ENCODE results near the gene IFFO2. TPM values are rescaled to one million over a fixed set of nuclear protein-coding genes. Genes with fewer than 3 reads are reported as not detected.

Gene IFFO2
- total and polyA plus RNA-seq, 2 of the 8 experiments (the other 6 are each of a cell fraction or from before 2014, with no cell fraction given): 6.6 to 10.4 TPM

DNA sequence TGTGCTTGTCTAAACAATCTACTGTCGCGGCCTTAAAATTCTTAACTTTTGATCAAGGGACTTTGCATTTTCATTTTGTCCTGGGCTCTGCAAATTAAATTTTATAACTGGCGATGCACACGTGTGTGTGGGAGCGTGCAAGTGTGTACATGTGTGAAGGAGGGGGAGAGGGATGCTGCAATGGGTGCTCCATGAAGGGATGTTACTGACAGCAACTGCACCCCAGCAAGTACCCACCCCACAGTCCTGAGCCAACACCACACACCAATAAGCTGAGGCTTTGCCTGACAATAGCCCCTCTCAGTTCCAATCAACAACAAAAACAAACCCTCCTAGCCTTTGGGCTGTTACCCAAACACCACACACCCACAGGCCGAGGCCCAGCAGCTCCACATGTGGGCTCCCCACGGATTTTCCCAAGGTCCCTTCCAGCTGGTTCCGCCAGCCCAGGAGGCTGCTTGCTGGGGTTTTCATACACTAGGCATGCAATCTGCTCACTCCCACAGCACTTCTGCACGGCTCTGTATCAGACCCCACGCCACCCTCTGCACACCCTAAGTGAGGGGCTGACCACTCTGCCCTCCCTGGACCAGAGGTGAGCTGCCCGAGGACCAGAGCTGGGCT is 32.8 kb upstream of the IFFO2 start:
- Histone ChIP-seq H3K9me3 (ENCODE audit: insufficient read depth in 2 of 2, low read depth in 1 of 2, low read length in 1 of 2) (no peaks in the 10 kb centered on the region), H3K18ac (ENCODE audit: extremely low read depth, low read length) (0 out of 2 replicates have a peak overlapping the region, but pooled peaks have one; percentile 20), H4K20me1 (replicated peaks in 1 of 2; ENCODE audit: control insufficient read depth in 1 of 2, insufficient read depth in 2 of 2, low read length in 2 of 2) (no peaks in the 10 kb centered on the region), H2BK15ac (ENCODE audit: low read length) (no peak overlapping the region), H3K23me2 (ENCODE audit: low read depth, low read length) (no peaks in the 10 kb centered on the region; the same call in 1 of the 2 replicates), H3K27me3 (replicated peaks in 1 of 4; ENCODE audit: control insufficient read depth in 3 of 4, extremely low read depth in 1 of 4, insufficient read depth in 3 of 4, low read length in 3 of 4) (no peaks in the 10 kb centered on the region), H2BK5ac (ENCODE audit: low read depth, low read length) (no peak overlapping the region), H3K4me2 (ENCODE audit: insufficient read depth in 1 of 2, low read depth in 2 of 2, low read length in 2 of 2) (no peak overlapping the region), H3K9ac (replicated peaks in 1 of 4; ENCODE audit: extremely low read depth in 1 of 4, low read depth in 3 of 4, low read length in 3 of 4) (no peak overlapping the region), H3K4me3 (ENCODE audit: extremely low read depth in 1 of 4, insufficient read depth in 2 of 4, low read depth in 3 of 4, low read length in 4 of 4) (no peak overlapping the region), H3K23ac (ENCODE audit: insufficient read length) (no peak overlapping the region), H4K5ac (ENCODE audit: insufficient read length, low read depth, low read length) (no peak overlapping the region), H3K56ac (replicated peaks; ENCODE audit: insufficient read length, low read depth, low read length) (no peak overlapping the region), H3K36me3 (ENCODE audit: control insufficient read depth in 2 of 4, insufficient read depth in 4 of 4, low read length in 3 of 4) (no peaks in the 10 kb centered on the region), H3K4ac (replicated peaks; ENCODE audit: insufficient read length, low read depth, low read length) (no peak overlapping the region), H3K79me2 (ENCODE audit: control insufficient read depth in 1 of 2, insufficient read depth in 2 of 2, low read length in 2 of 2) (no peaks in the 10 kb centered on the region), H2AFZ (ENCODE audit: low read length) (no peak overlapping the region), H3K79me1 (ENCODE audit: low read depth, low read length) (no peaks in the 10 kb centered on the region), H2AK5ac (ENCODE audit: low read depth, low read length) (no peak overlapping the region), H2BK12ac (ENCODE audit: low read depth, low read length) (no peak overlapping the region; the same call in 1 of the 2 replicates), H3K4me1 (replicated peaks in 1 of 4; ENCODE audit: control insufficient read depth in 3 of 4, insufficient read depth in 4 of 4, low read length in 3 of 4) (peaks cover 0 to 11% (median 2%) of the 10 kb centered on the region in 4 experiments; a peak in 2 of 7 replicates), H4K91ac (replicated peaks; ENCODE audit: insufficient read length, low read length) (no peak overlapping the region), H3K14ac (ENCODE audit: insufficient read length) (no peak overlapping the region), H2BK20ac (ENCODE audit: low read length) (no peak overlapping the region), H4K8ac (ENCODE audit: extremely low read depth, insufficient read depth, low read length) (peak overlapping the region; percentile 86), H2BK120ac (replicated peaks; ENCODE audit: low read depth, low read length) (no peak overlapping the region), H3K27ac (ENCODE audit: low read depth, low read length) (no peak overlapping the region)
- DNase-seq (ENCODE audit: low read depth in 1 of 2, low spot score in 2 of 2): no peak
- TF ChIP-seq NANOG (IDR thresholded peaks at IDR 0.05; ENCODE audit: insufficient read depth, low read depth, low read length, poor library complexity, severe bottlenecking): no peak
- no peak for TF ChIP-seq RAD21 (IDR thresholded peaks at IDR 0.05 in 1 of 2, conservative IDR thresholded peaks at IDR 0.05 in 1 of 2; ENCODE audit: low read depth in 2 of 2, low read length in 2 of 2)
- TF ChIP-seq ATF2 (IDR thresholded peaks at IDR 0.05; ENCODE audit: low read length): no peak
- no peak for TF ChIP-seq KDM5A (IDR thresholded peaks at IDR 0.05; ENCODE audit: low read length)
- TF ChIP-seq, protein P1, sequence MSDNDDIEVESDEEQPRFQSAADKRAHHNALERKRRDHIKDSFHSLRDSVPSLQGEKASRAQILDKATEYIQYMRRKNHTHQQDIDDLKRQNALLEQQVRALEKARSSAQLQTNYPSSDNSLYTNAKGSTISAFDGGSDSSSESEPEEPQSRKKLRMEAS (IDR thresholded peaks at IDR 0.05): no peak
- TF ChIP-seq CHD1 (IDR thresholded peaks at IDR 0.05; ENCODE audit: low read depth, low read length): no peak
- no peak for TF ChIP-seq NRF1 (IDR thresholded peaks at IDR 0.05; ENCODE audit: low read depth, low read length)
- CTCF ChIA-PET (ENCODE audit: partially characterized antibody): interaction anchor here (1.6 to 2.0 kb wide), 2 partner anchors 14 to 76 kb away, joined by 5 read pairs; no protein-coding TSS in a partner anchor
- FAIRE-seq: no peak
- 79% methylated on average over 11 of the region's 11 CpGs; no CpG with 5 or more reads in 1 of the 2 experiments for WGBS, 2 experiments (ENCODE audit: extremely low coverage in 1 of 2, insufficient coverage in 1 of 2, insufficient read length in 1 of 2, insufficient replicate concordance in 2 of 2, low coverage in 1 of 2, low lambda C conversion rate in 2 of 2, missing lambda C conversion rate in 1 of 2)
- POLR2A ChIA-PET (ENCODE audit: partially characterized antibody): interaction anchor here (1.6 kb wide), 1 partner anchor 32 kb away, joined by 3 read pairs; no protein-coding TSS in a partner anchor
